GM19395 (cell line): ENCODE data around the gene HHAT.
A peak's percentile ranks its signal among the peaks of the same experiment; 100 is the strongest.

Source experiments
- ATAC-seq: cut with Tn5 transposase; IDR thresholded peaks from one replicate; pipeline ENCODE4 v1.9.1; 2021; ENCODE audit warnings: mild to moderate bottlenecking, moderate library complexity; ENCODE audit not compliant: unreplicated experiment

HHAT gene

GRCh38 chr1:210586771-210587170 is 258.1 kb downstream of the HHAT start:
- no peak for ATAC-seq

DNA sequence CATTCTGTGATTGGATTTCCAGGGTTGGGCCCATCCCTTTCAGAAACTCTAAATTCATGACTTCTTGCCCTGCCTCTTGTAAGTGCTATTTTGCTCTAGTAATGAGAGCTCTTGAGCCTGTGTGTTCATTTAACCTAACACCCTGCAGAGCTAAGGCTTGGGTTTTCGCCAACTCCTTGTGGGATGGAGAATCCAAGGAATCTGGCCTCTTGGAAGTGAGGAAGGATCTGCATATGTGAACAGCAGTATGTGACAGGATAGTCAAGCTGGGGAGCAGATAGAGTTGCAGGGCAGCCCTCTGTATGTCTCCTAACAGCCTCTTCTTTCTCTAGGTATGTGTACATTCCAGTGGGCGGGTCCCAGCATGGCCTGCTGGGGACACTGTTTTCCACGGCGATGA is 258.9 kb downstream of the HHAT start:
- ATAC-seq: no peak

DNA sequence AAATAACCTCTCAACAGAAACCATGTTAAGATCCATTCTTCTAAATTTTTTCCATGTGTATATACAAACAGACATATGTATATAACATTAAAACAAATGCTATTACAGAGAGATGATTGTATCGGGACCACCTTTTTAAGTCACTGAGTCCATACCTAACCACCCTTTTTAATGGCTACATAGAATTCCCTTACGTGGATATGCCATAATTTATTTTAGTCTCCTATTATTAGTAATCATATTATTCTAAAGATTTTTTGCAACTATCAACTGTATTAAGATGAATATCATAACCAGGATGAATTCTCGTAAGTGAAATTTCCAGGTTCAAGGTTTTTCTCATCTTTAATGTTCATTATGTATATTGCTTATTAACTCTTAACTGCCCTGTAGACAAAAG is 259.7 kb downstream of the HHAT start:
- no peak for ATAC-seq

DNA sequence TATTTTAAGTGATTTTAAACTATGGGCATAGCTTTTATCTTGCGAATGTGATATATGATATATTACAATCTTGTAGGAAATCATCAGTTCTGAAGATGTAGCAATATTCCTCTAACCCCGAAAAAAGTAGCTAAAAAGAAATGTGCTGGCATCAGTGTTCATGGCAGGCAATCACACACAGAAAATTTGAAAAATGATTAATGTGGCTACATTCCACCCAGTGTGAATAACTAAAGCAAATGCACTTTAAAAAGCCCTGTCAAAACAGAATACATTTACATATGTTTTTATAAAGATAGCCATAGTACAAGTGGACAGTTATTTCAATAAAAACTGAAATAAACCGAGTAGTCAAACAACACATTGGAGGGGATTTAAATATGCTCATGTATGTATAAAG is 260.2 kb downstream of the HHAT start:
- no peak for ATAC-seq

DNA sequence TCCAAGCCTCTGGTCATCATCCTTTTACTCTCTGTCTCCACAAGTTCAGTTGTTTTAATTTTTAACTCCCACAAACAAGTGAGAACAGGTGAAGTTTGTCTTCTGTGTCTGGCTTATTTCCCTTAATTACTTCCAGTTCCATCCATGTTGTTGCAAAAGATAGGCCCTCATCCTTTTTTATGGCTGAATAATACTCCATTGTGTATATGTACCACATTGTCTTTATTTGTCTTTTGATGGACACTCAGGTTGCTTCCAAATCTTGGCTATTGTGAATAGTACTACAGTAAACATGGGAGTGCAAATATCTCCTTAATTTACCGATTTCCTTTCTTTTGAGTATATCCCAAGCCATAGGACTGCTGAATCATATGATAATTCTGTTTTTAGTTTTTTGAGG is 262.5 kb downstream of the HHAT start:
- ATAC-seq: no peak

DNA sequence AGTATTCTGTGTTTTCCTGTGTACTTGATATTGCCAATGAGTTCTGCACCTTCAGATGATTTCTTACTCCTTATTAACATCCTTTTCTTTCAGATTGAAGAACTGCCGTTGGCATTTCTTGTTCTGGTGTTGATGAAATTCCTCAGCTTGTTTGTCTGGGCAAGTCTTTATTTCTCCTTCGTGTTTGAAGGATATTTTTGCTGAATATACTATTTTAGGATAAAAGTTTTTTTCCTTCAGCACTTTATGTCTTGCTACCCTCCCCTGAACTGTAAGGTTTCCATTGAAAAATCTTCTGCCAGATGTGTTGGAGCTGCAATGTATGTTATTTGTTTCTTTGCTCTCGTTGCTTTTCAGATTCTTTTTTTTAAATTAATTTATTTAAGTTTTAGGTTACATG is 265.9 kb downstream of the HHAT start:
- no peak for ATAC-seq

DNA sequence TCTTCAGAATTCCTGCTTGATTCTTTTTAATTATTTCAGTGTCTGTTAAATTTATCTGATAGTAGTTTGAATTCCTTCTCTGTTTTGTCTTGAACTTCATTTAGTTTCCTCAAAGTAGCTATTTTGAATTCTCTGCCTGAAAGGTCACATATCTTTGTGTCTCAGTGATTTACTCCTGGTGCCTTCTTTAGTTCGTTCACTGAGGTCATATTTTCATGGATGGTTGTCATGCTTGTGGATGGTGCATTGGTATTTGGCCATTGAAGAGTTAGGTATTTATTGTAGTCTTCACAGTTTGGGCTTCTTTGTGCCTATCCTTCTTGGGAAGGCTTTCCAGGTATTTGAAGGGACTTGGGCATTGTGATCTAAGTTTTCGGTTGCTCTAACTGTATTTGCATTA is 267.9 kb downstream of the HHAT start:
- ATAC-seq: no peak

GRCh38 chr1:210597555-210598134 is 268.9 kb downstream of the HHAT start:
- ATAC-seq: peak; percentile 87

GRCh38 chr1:210598135-210598652 is 269.5 kb downstream of the HHAT start:
- ATAC-seq: peak; percentile 13

DNA sequence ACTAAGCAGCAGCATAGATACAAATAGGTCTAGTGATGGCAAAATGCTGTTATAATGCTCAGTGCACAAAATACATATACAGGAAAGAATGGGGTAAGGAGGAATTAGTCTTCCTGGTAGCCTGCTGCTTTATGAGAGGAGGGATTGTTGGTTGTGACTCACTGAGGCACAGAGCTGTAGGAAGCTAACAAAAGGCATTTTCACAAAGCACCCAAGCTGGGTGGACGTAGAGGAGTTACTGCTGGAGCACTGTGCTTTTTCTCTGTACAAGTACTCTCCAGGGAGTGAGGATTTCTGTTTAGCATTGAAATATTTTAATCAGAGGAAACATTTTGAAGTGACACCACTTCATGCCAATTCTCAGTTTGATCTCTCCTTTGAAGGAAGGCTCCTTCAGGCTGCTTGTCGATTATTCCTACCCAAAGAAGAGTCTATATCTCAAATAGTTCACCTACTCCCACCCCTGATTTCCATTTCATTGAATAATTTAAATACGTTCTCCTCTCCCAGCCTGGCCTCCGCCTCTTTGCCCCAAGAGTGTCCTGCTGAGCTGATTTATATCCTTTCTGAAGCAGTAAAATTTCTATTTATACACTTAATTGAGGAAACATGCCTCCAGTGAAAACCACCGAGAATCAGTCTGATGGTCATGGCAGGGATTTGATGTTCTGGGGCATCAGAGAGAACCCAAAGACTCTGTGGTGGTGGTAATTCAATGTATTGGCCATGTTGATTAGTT is 271.9 kb downstream of the HHAT start:
- ATAC-seq: no peak

GRCh38 chr1:210603123-210603522 is 274.4 kb downstream of the HHAT start:
- ATAC-seq: no peak

- no peak for ATAC-seq
Measured at GRCh38 chr1:210605099-210605498, 276.4 kb downstream of the HHAT start.

- no peak for ATAC-seq
Measured at GRCh38 chr1:210607361-210607760, 278.7 kb downstream of the HHAT start.

DNA sequence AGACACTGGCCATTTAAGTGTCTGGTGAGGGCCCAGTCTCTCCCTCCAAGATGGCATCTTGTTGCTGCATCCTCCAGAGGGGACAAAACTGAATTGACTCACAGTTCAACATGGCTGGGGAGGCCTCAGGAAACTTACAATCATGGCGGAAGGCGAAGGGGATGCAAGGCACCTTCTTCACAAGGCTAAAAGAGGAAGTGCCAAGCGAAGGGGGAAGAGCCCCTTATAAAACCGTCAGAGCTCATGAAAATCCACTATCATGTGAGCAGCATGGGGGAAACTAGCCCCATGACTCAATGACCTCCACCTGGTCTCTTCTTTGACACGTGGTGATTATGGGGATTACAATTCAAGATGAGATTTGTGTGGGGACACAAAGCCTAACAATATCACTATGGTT is 280.1 kb downstream of the HHAT start:
- ATAC-seq: no peak

- ATAC-seq: no peak
Measured at GRCh38 chr1:210616356-210616755, 287.7 kb downstream of the HHAT start.

- no peak for ATAC-seq
Measured at GRCh38 chr1:210617293-210617692, 288.6 kb downstream of the HHAT start.

DNA sequence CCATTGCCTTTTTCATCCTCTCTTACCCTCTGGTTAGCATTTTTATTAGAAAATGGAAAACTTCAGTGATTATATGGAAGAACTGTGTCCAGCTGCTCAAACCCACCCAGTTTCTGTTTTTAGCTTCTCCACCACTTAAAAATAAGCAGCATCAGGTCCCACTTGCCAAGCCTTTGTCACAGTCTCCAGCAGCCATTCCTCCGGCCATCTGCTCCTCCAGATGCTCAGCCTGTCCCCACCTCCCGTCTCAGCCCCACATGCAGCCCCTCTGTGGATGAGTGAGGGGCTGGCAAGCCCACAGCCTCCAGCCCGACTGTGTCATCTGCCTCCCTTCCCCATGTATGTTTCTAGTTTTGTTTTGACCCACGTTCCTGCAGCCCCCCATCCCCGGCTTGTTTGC is 289.7 kb downstream of the HHAT start:
- ATAC-seq: no peak

- ATAC-seq: no peak
Measured at GRCh38 chr1:210620867-210621488, 292.3 kb downstream of the HHAT start.

DNA sequence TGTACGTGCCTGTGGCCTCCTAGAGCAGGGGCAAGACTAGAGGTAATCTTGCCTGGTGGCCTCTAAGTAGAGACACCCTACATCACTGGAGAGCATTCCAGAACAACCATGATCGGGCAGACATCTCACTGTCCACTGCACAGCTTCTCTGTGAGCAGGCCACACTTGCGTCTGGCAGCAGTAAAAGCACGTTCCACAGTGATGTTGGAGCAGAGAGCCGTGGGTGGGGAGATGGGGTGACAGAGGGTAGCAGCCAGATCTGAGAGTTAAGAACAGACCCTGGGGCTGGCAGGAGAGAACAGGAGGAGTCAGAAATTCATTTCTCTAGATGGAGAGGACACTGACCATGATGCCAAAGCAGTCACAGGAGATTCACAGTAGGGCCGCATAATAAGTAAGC is 293.0 kb downstream of the HHAT start:
- no peak for ATAC-seq

DNA sequence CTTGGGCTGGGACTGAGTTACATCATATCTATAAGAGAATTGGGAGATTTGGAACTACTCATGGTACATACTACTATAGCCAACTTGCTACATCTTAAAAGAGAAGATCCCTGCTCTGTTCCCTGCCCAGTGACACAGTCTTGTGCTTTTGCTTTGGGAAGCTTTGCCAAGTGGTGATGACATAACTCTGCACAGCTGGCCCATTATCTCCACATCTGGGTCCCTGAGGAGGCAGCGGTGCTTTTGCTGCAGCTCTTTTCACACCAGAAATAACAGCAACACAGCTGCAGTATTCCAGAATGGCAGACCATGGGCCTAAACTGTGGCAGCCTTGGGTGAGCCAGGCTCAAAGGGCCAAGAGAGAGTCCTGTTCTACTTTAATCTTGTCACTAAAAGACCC is 296.0 kb downstream of the HHAT start:
- no peak for ATAC-seq

- ATAC-seq: no peak
Measured at GRCh38 chr1:210625715-210626114, 297.0 kb downstream of the HHAT start.

- ATAC-seq: no peak
Measured at GRCh38 chr1:210626341-210626740, 297.6 kb downstream of the HHAT start.
